ENCODE results near the gene PKLR. TPM values are rescaled to one million over a fixed set of nuclear protein-coding genes. Genes with fewer than 3 reads are reported as not detected.

PKLR gene
- total and polyA plus RNA-seq, 2 of the 4 experiments (the other 2 are of a cell fraction): 0.03 TPM; not detected in 1

DNA sequence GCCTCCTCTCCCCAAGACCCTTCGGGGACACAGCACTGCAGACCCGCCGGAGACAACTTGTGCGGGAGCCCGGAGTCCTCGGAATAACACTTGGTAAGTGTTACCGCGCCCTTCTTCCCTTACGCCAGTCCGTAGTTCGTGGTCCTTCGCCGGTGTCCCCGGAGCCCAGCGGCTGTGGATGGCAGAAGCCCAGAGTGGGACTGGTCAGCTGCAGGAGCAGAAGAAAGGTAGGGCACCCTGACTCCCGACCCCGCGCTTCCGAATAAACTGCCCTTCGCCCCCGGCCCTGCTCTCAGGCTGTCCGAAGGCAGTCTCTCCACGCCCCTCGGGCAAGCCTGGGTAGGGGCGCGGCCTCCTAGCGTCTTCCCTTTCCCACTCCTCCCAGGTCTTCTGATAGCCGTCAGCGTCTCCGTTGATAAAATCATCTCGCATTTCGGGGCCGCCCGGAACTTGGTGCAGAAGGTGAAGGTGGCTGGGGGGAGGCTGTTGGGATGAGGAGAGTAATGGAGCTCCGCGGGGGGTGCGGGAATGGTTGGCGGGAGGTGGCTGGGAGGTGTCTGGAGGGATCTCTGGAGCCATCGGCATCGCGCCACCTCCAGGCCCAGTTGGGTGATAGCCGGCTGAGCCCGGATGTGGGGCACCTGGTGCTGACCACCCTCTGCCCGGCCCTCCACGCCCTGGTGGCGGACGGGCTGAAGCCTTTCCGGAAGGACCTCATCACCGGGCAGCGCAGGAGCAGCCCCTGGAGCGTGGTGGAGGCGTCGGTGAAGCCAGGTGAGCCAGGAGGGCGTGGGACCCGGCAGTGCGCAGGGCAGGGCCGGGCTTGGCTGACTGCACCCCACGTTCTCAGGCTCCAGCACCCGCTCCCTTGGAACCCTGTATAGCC is 23.7 kb upstream of the PKLR start:
- POLR2A ChIA-PET (ENCODE audit: unreplicated experiment): no interaction called here
- peak overlapping the region; percentile 78 for H3K27ac ChIP-seq (ENCODE audit: insufficient read depth, low read length)
- intact Hi-C loops (cut with micrococcal nuclease): loop anchor here (5.0 to 10.0 kb wide), 3 partner anchors 120 to 322 kb away; partner anchors contain the start of genes MTX1 and THBS3

More for the DNA sequence above, 23.7 kb upstream of the PKLR start:
- no peaks in the 10 kb centered on the region for H3K27me3 ChIP-seq (ENCODE audit: control insufficient read depth, insufficient read depth, low read length)
- 0 out of 3 replicates have a peak overlapping the region, but pooled peaks have one; percentile 38 for H2BK15ac ChIP-seq (ENCODE audit: low read depth, low read length)
- H3K18ac ChIP-seq (ENCODE audit: low read depth, low read length): peak overlapping the region; percentile 16; the same call in 1 of the 2 replicates
- CTCF ChIA-PET: interaction anchor here (0.6 to 1.6 kb wide), 3 partner anchors 13 to 383 kb away, joined by 4 to 5 read pairs (median 5); no protein-coding TSS in a partner anchor
- H2AK9ac ChIP-seq (replicated peaks; ENCODE audit: low read depth, low read length, poor library complexity): peak overlapping the region; percentile 86
- H3K4me3 ChIP-seq (ENCODE audit: insufficient read depth, low read depth, low read length): peak overlapping the region; percentile 58
- peaks cover 25% of the 10 kb centered on the region for H4K20me1 ChIP-seq (ENCODE audit: insufficient read depth, low read length)
- peak overlapping the region; percentile 72 for H2BK5ac ChIP-seq (ENCODE audit: low read depth, low read length, poor library complexity, severe bottlenecking)
- peak overlapping the region; percentile 95 for H3K4me2 ChIP-seq (ENCODE audit: low read depth, low read length)
- peak; percentile 40 for DNase-seq
- H3K23ac ChIP-seq (ENCODE audit: low read depth, low read length): peak overlapping the region; percentile 84; the same call in 1 of the 2 replicates
- peaks cover 11 to 58% of the 10 kb centered on the region in 2 experiments for H3K79me1 ChIP-seq (ENCODE audit: low read depth in 1 of 2, low read length in 2 of 2)
- peak overlapping the region; percentile 60 for H3K4ac ChIP-seq (ENCODE audit: low read depth, low read length)
- H3K9me3 ChIP-seq (ENCODE audit: control insufficient read depth, insufficient read depth, low read length): no peaks in the 10 kb centered on the region
- H3K4me1 ChIP-seq (ENCODE audit: control insufficient read depth, insufficient read depth, low read length): peaks cover 18% of the 10 kb centered on the region; the same call in 1 of the 2 replicates
- H4K91ac ChIP-seq (ENCODE audit: insufficient read depth, low read depth, low read length): peak overlapping the region; percentile 51
- no TSS peak for BruUV-seq (replicated peaks)
- no peak for ATAC-seq (ENCODE audit: low read depth)
- 10% methylated on average over 30 of the region's 59 CpGs; no CpG with 5 or more reads in 1 of the 2 experiments for WGBS, 2 experiments (ENCODE audit: extremely low coverage in 2 of 2, insufficient read length in 1 of 2)
- dilution Hi-C loops (cut with HindIII; ENCODE audit: low sequenced_read_pairs, unreplicated experiment): no loop called here
- no peak overlapping the region for H2BK120ac ChIP-seq (ENCODE audit: low read depth, low read length)
- TF ChIP-seq SMC3 (IDR thresholded peaks at IDR 0.05; ENCODE audit: low read depth, low read length) (peak; percentile 31; the same call in 1 of the 2 replicates), MXI1 (IDR thresholded peaks at IDR 0.05; ENCODE audit: borderline replicate concordance, low read depth, low read length) (peak; percentile 10; the same call in 1 of the 2 replicates), NFE2L2 (IDR thresholded peaks at IDR 0.05; ENCODE audit: low read depth, low read length) (no peak), RAD21 (IDR thresholded peaks at IDR 0.05; ENCODE audit: low read length) (peak; percentile 24; the same call in 1 of the 2 replicates), MAZ (IDR thresholded peaks at IDR 0.05; ENCODE audit: borderline replicate concordance, low read depth, low read length) (0 out of 2 replicates have a peak, but pooled peaks have one; percentile 26)
- TF ChIP-seq, protein P1, sequence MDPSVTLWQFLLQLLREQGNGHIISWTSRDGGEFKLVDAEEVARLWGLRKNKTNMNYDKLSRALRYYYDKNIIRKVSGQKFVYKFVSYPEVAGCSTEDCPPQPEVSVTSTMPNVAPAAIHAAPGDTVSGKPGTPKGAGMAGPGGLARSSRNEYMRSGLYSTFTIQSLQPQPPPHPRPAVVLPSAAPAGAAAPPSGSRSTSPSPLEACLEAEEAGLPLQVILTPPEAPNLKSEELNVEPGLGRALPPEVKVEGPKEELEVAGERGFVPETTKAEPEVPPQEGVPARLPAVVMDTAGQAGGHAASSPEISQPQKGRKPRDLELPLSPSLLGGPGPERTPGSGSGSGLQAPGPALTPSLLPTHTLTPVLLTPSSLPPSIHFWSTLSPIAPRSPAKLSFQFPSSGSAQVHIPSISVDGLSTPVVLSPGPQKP (IDR thresholded peaks at IDR 0.05; ENCODE audit: borderline replicate concordance, low read depth, low read length): no peak
- TF ChIP-seq, protein P2, sequence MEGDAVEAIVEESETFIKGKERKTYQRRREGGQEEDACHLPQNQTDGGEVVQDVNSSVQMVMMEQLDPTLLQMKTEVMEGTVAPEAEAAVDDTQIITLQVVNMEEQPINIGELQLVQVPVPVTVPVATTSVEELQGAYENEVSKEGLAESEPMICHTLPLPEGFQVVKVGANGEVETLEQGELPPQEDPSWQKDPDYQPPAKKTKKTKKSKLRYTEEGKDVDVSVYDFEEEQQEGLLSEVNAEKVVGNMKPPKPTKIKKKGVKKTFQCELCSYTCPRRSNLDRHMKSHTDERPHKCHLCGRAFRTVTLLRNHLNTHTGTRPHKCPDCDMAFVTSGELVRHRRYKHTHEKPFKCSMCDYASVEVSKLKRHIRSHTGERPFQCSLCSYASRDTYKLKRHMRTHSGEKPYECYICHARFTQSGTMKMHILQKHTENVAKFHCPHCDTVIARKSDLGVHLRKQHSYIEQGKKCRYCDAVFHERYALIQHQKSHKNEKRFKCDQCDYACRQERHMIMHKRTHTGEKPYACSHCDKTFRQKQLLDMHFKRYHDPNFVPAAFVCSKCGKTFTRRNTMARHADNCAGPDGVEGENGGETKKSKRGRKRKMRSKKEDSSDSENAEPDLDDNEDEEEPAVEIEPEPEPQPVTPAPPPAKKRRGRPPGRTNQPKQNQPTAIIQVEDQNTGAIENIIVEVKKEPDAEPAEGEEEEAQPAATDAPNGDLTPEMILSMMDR (conservative IDR thresholded peaks at IDR 0.05; ENCODE audit: low read depth, low read length): peak; percentile 51
- peaks cover 15% of the 10 kb centered on the region; the same call in 1 of the 2 replicates for H3K9me1 ChIP-seq (ENCODE audit: insufficient read depth, low read length)
- H2AFZ ChIP-seq (replicated peaks; ENCODE audit: low read length, poor library complexity): peak overlapping the region; percentile 98
- H4K5ac ChIP-seq (ENCODE audit: low read depth, low read length): 0 out of 2 replicates have a peak overlapping the region, but pooled peaks have one; percentile 11
- H2AK5ac ChIP-seq (ENCODE audit: low read depth, low read length): peak overlapping the region; percentile 58
- H3K36me3 ChIP-seq (ENCODE audit: control insufficient read depth, insufficient read depth, low read length): peaks cover 19% of the 10 kb centered on the region
- H2BK20ac ChIP-seq (ENCODE audit: low read depth, low read length): no peak overlapping the region
- peak overlapping the region; percentile 75 for H3K9ac ChIP-seq (ENCODE audit: low read depth, low read length)
- in situ Hi-C loops (cut with MboI; ENCODE audit: low sequenced_read_pairs): no loop called here
- H4K8ac ChIP-seq (ENCODE audit: low read depth in 2 of 2, low read length in 2 of 2): peak overlapping the region; percentile 49 to 54; a peak in 3 of 4 replicates
- H3K56ac ChIP-seq (ENCODE audit: extremely low read depth, insufficient read depth, low read length): peak overlapping the region; percentile 60
- H3K14ac ChIP-seq (replicated peaks; ENCODE audit: low read depth, low read length): peak overlapping the region; percentile 69
